Progenitor cell of endocrine pancreas (in vitro differentiated cells): ENCODE results near the gene ABCA1. TPM values are rescaled to one million over a fixed set of nuclear protein-coding genes. Genes with fewer than 3 reads are reported as not detected.
"Not testable (repeated sequence)": the region's sequence is repeated elsewhere in the genome, so short reads cannot be mapped to it uniquely, and the experiment has no call there.

Experiments
- DNase-seq: peaks from one replicate; pipeline ENCODE4 v3.0.0; 2021; ENCODE audit warnings: low spot score; ENCODE audit not compliant: unreplicated experiment
- H3K27ac Mint-ChIP-seq: 2 replicates; pipeline ENCODE4 v1.8.0; 2021; ENCODE audit warnings: mild to moderate bottlenecking, moderate library complexity, mixed read lengths
- H3K27me3 Mint-ChIP-seq: 2 replicates; pipeline ENCODE4 v1.8.0; 2021; ENCODE audit warnings: mixed read lengths
- H3K36me3 Mint-ChIP-seq: 2 replicates; pipeline ENCODE4 v1.8.0; 2022; ENCODE audit warnings: mixed read lengths; ENCODE audit not compliant: insufficient read depth
- H3K4me1 Mint-ChIP-seq: 2 replicates; pipeline ENCODE4 v1.8.0; 2021; ENCODE audit warnings: low read depth, mixed read lengths
- H3K4me3 Mint-ChIP-seq: 2 replicates; pipeline ENCODE4 v1.8.0; 2021; ENCODE audit warnings: low read depth, mild to moderate bottlenecking, moderate library complexity, mixed read lengths
- H3K9me3 Mint-ChIP-seq: 2 replicates; pipeline ENCODE4 v1.8.0; 2021; ENCODE audit warnings: low read depth, mixed read lengths
- CTCF ChIP-seq: fragments of 200-600 bp; sonication (generic); IDR thresholded peaks from one replicate; pipeline ENCODE4 v1.5.0; 2021; ENCODE audit warnings: antibody characterized with exemption, mild to moderate bottlenecking; ENCODE audit not compliant: unreplicated experiment
- total RNA-seq: library from RNA; stranded (reverse); gene quantifications from 2 replicates; pipeline ENCODE4 v1.2.1, GENCODE V29; 2021

ABCA1 gene
- total RNA-seq, 1 donor from 2014 or later = 41.1 TPM

DNA sequence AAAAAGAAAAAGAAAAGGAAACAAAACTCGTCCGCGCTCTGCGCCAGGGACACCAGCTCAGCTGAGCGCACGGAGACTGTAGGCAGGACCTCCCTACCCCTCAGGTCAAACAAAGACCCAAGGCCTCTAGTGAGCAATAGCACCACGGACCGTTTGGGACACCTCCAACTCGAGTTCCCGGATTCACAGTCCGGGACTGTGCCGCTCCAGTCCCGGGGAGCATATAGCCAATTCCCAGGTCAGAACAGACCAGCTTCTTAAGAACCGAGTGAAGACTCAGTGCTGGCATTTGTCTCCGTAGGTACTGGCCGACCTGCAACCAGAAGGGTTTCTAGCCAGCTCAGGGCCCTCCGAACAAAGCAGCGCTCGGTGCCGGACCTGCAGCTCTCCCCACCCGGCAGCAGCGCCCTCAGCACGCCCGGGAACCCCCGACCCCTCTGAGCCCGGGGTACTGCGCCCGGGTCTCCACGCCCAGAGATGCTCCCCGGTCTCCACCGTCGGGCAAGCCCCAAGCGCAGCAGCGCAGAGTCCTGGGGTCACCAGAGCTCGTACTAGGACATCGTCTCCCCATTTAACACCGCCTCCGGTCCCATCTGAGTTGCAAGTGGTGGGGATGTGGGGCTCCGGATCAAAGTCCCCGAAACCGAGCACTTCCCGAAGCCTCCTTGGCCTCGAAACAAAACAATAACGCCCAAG lies 591 bp downstream of the ABCA1 start:
- peak; percentile 32 for DNase-seq
- Mint-ChIP-seq H3K27ac (peak overlapping the region; percentile 98), H3K4me3 (peak overlapping the region; percentile 92), H3K27me3 (no peaks in the 10 kb centered on the region), H3K9me3 (no peaks in the 10 kb centered on the region), H3K4me1 (peaks cover 18% of the 10 kb centered on the region), H3K36me3 (no peaks in the 10 kb centered on the region)
- TF ChIP-seq CTCF = no peak

DNA sequence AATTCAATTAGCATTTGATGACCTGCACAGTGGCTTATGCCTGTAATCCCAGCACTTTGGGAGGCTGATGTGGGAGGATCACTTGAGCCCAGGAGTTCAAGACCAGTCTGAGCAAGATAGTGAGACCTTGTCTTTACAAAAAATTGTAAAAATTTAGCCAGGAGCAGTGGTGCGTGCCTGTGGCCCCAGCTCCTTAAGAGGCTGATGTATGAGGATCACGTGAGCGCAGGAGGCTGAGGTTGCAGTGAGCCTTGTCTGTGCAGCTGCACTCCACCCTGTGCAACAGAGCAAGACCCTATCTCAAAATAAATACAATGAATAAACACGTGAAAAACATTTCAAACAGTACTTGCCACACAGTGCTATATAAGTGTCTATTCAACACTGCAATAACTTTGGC lies 4.2 kb downstream of the ABCA1 start:
- no peak overlapping the region for H3K27ac Mint-ChIP-seq
- H3K4me1 Mint-ChIP-seq = peaks cover 19% of the 10 kb centered on the region
- no peaks in the 10 kb centered on the region for H3K9me3 Mint-ChIP-seq
- H3K4me3 Mint-ChIP-seq = no peak overlapping the region
- no peaks in the 10 kb centered on the region for H3K27me3 Mint-ChIP-seq
- DNase-seq = no peak
- H3K36me3 Mint-ChIP-seq = no peaks in the 10 kb centered on the region
- no peak for TF ChIP-seq CTCF

GRCh38 chr9:104923289-104923688 lies 4.7 kb downstream of the ABCA1 start:
- no peaks in the 10 kb centered on the region for H3K9me3 Mint-ChIP-seq
- DNase-seq = no peak
- no peaks in the 10 kb centered on the region for H3K27me3 Mint-ChIP-seq
- H3K36me3 Mint-ChIP-seq = no peaks in the 10 kb centered on the region
- H3K4me1 Mint-ChIP-seq = peaks cover 14% of the 10 kb centered on the region
- no peak for TF ChIP-seq CTCF
- H3K4me3 Mint-ChIP-seq = no peak overlapping the region
- no peak overlapping the region for H3K27ac Mint-ChIP-seq

DNA sequence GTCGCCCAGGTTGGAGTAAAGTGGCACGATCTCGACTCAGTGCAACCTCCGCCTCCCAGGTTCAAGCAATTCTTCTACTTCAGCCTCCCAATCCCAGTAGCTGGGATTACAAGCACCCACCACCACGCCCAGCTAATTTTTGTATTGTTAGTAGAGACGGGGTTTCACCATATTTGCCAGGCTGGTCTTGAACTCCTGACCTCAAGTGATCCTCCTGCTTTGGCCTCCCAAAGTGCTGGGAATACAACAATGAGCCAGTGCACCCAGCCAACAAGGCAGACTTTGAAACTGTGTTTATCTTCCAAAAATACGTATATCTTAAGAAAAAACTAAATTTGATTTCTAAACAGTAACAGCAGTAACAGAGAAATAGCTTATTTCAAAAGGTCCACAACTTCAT lies 5.2 kb downstream of the ABCA1 start:
- not testable (repeated sequence) for H3K9me3 Mint-ChIP-seq, H3K4me3 Mint-ChIP-seq, H3K36me3 Mint-ChIP-seq, H3K27ac Mint-ChIP-seq, DNase-seq, H3K27me3 Mint-ChIP-seq
- peaks cover 14% of the 10 kb centered on the region for H3K4me1 Mint-ChIP-seq

- Mint-ChIP-seq H3K9me3 (no peaks in the 10 kb centered on the region), H3K36me3 (no peaks in the 10 kb centered on the region), H3K27ac (no peak overlapping the region), H3K27me3 (no peaks in the 10 kb centered on the region), H3K4me3 (no peak overlapping the region), H3K4me1 (peaks cover 12% of the 10 kb centered on the region)
- DNase-seq = no peak
- TF ChIP-seq CTCF = no peak
These were observed 6.8 kb downstream of the ABCA1 start for GRCh38 chr9:104921067-104921741.

GRCh38 chr9:104915753-104916152 lies 12.2 kb downstream of the ABCA1 start:
- Mint-ChIP-seq H3K27me3 (no peaks in the 10 kb centered on the region), H3K4me1 (peaks cover 27% of the 10 kb centered on the region), H3K36me3 (peaks cover 3% of the 10 kb centered on the region), H3K4me3 (no peak overlapping the region), H3K9me3 (no peaks in the 10 kb centered on the region), H3K27ac (no peak overlapping the region)
- no peak for TF ChIP-seq CTCF
- DNase-seq = no peak
